Keratinocyte (primary cell): Measurements from ENCODE around the gene FBRSL1. TPM values are rescaled to one million over a fixed set of nuclear protein-coding genes. Genes with fewer than 3 reads are reported as not detected.

Experiments
- DNase-seq: peaks from one replicate; pipeline ENCODE4 v3.0.0-alpha.2; 2011; ENCODE audit warnings: low read depth, missing footprints, low spot score
- FAIRE-seq: peaks from 2 replicates; lab custom pipeline; 2011; peaks lifted over from hg19 to GRCh38; lab: Jason Lieb, UNC
- H2AFZ ChIP-seq: 2 replicates; pipeline ENCODE4 v1.6.0; 2012; ENCODE audit warnings: low read length, control low read depth, inconsistent platforms; ENCODE audit not compliant: control insufficient read depth
- H3K27ac ChIP-seq: 2 replicates; pipeline ENCODE4 v1.5.1; 2011; ENCODE audit warnings: low read length; ENCODE audit not compliant: control insufficient read depth, insufficient read depth
- H3K27me3 ChIP-seq: 3 replicates; pipeline ENCODE4 v1.6.0; 2011; ENCODE audit warnings: low read length; ENCODE audit not compliant: control insufficient read depth, insufficient read depth; ENCODE audit errors: extremely low read depth
- H3K36me3 ChIP-seq, 2 experiments: 2 replicates in 1 of 2; 3 replicates in 1 of 2; pipeline ENCODE4 v1.5.1; 2011; ENCODE audit warnings: low read length in 2 of 2, mild to moderate bottlenecking in 1 of 2; ENCODE audit not compliant: control insufficient read depth in 2 of 2, insufficient read depth in 2 of 2; ENCODE audit errors: extremely low read depth in 1 of 2
- H3K4me1 ChIP-seq: 3 replicates; pipeline ENCODE4 v1.5.1; 2011; ENCODE audit warnings: low read length; ENCODE audit not compliant: control insufficient read depth, insufficient read depth; ENCODE audit errors: extremely low read depth
- H3K4me2 ChIP-seq: 3 replicates; pipeline ENCODE4 v1.6.0; 2011; ENCODE audit warnings: low read depth, low read length; ENCODE audit not compliant: control insufficient read depth, insufficient read depth; ENCODE audit errors: extremely low read depth
- H3K4me3 ChIP-seq, 3 experiments: fragments of 200-600 bp in 1 of 3; sonication (generic) in 1 of 3; 2 replicates in 2 of 3; 3 replicates in 1 of 3; pipeline ENCODE4 v1.5.1; 2011 to 2016; ENCODE audit warnings: low read length in 3 of 3, mild to moderate bottlenecking in 3 of 3, control low read depth in 2 of 3, inconsistent platforms in 1 of 3, low read depth in 1 of 3, mixed read lengths in 1 of 3, mixed run types in 1 of 3, moderate library complexity in 1 of 3; ENCODE audit not compliant: control insufficient read depth in 2 of 3, insufficient read depth in 2 of 3; ENCODE audit errors: extremely low read depth in 1 of 3
- H3K79me2 ChIP-seq: 2 replicates; pipeline ENCODE4 v1.6.0; 2012; ENCODE audit warnings: low read length; ENCODE audit not compliant: control insufficient read depth, insufficient read depth
- H3K9ac ChIP-seq: 3 replicates; pipeline ENCODE4 v1.6.0; 2011; ENCODE audit warnings: low read length; ENCODE audit not compliant: control insufficient read depth, insufficient read depth; ENCODE audit errors: extremely low read depth
- H3K9me1 ChIP-seq: 3 replicates; pipeline ENCODE4 v1.6.0; 2011; ENCODE audit warnings: low read length; ENCODE audit not compliant: control insufficient read depth, insufficient read depth; ENCODE audit errors: extremely low read depth
- H3K9me3 ChIP-seq: 2 replicates; pipeline ENCODE4 v1.5.1; 2012; ENCODE audit warnings: low read depth, low read length; ENCODE audit not compliant: control insufficient read depth
- H4K20me1 ChIP-seq: 3 replicates; pipeline ENCODE4 v1.6.0; 2011; ENCODE audit warnings: low read length; ENCODE audit not compliant: control insufficient read depth, insufficient read depth; ENCODE audit errors: extremely low read depth
- EZH2 ChIP-seq: IDR thresholded peaks from one replicate; pipeline ENCODE4 v1.6.1; 2012; ENCODE audit warnings: inconsistent platforms, mild to moderate bottlenecking, low read length, moderate library complexity
- dilution Hi-C: fragments of 300-500 bp; cut with MboI; formaldehyde crosslinking; loops from one replicate; pipeline ENCODE4 v1.7.0; 2020; ENCODE audit warnings: low sequenced_read_pairs; ENCODE audit not compliant: extremely low pct_ligation_motif_present
- polyA plus RNA-seq, 5 experiments: library from polyadenylated mRNA; depleted of rRNA in 3 of 5; stranded (reverse) in 3 of 5; stranded (forward) in 1 of 5; unstranded in 1 of 5; fragments of >200 nt; gene quantifications; 1 replicate in 1 of 5; 2 replicates in 3 of 5; 3 replicates in 1 of 5; pipeline versions ENCODE4 v1.2.1 to v1.2.3, GENCODE V29; 2011 to 2012; ENCODE audit warnings: missing spikeins in 2 of 5, low read depth in 1 of 5, low replicate concordance in 1 of 5
- TF ChIP-seq, protein P1 (sequence below), 3 experiments: IDR thresholded peaks in 1 of 3; conservative IDR thresholded peaks in 1 of 3; optimal IDR thresholded peaks in 1 of 3; 2 replicates in 2 of 3; 3 replicates in 1 of 3; pipeline versions ENCODE3 to v1.5.1; 2011; ENCODE audit warnings: low read length in 3 of 3, mild to moderate bottlenecking in 3 of 3, moderate library complexity in 2 of 3, control low read depth in 1 of 3, inconsistent platforms in 1 of 3; ENCODE audit not compliant: insufficient read depth in 2 of 3; ENCODE audit errors: extremely low read depth in 1 of 3

Gene FBRSL1
- polyA plus RNA-seq, 1 donor (not counting 4 experiments of a cell fraction or from before 2014, with no cell fraction given) = 0.89 TPM

DNA sequence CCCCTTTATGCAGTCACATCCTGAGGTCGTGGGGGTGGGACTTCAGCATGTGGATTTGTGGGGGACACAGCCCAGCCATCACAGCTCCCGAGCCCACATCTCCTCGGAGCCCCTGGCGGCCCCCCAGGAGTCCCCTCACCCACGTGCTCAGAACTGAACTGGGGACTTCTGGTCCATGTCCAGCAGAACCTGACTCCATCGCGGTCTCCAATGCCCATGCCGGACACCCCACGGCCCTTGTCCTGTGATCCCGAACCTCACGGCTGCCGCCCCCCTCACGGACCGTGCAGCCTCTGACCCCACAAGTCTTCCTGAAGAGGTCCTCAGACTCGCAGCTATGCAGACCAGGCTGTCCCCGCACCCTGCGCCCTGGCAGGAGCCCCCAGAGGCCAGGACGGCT lies 13.5 kb upstream of the FBRSL1 start:
- Histone ChIP-seq H3K4me2 (no peak overlapping the region), H3K4me1 (no peaks in the 10 kb centered on the region), H3K36me3 (no peaks in the 10 kb centered on the region), H4K20me1 (no peaks in the 10 kb centered on the region), H3K9me1 (no peaks in the 10 kb centered on the region), H3K4me3 (no peak overlapping the region), H3K27me3 (peaks cover 8% of the 10 kb centered on the region), H3K79me2 (no peaks in the 10 kb centered on the region), H3K9ac (no peak overlapping the region), H3K27ac (no peak overlapping the region), H2AFZ (no peak overlapping the region), H3K9me3 (peaks cover 3% of the 10 kb centered on the region)
- DNase-seq (no peak), FAIRE-seq (no peak)
- TF ChIP-seq EZH2 = no peak
- TF ChIP-seq, protein P1, sequence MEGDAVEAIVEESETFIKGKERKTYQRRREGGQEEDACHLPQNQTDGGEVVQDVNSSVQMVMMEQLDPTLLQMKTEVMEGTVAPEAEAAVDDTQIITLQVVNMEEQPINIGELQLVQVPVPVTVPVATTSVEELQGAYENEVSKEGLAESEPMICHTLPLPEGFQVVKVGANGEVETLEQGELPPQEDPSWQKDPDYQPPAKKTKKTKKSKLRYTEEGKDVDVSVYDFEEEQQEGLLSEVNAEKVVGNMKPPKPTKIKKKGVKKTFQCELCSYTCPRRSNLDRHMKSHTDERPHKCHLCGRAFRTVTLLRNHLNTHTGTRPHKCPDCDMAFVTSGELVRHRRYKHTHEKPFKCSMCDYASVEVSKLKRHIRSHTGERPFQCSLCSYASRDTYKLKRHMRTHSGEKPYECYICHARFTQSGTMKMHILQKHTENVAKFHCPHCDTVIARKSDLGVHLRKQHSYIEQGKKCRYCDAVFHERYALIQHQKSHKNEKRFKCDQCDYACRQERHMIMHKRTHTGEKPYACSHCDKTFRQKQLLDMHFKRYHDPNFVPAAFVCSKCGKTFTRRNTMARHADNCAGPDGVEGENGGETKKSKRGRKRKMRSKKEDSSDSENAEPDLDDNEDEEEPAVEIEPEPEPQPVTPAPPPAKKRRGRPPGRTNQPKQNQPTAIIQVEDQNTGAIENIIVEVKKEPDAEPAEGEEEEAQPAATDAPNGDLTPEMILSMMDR (optimal IDR thresholded peaks at IDR 0.05 in 1 of 3, IDR thresholded peaks at IDR 0.05 in 1 of 3, conservative IDR thresholded peaks at IDR 0.05 in 1 of 3; ENCODE audit: extremely low read depth in 1 of 3, insufficient read depth in 2 of 3, low read length in 3 of 3) = no peak
- dilution Hi-C loops = no loop called here

- dilution Hi-C loops = no loop called here
- no peak for DNase-seq
- Histone ChIP-seq H2AFZ (no peak overlapping the region), H3K9ac (no peak overlapping the region), H3K9me3 (peaks cover 3% of the 10 kb centered on the region), H3K27ac (no peak overlapping the region), H4K20me1 (no peaks in the 10 kb centered on the region), H3K36me3 (no peaks in the 10 kb centered on the region), H3K27me3 (peaks cover 15% of the 10 kb centered on the region), H3K9me1 (no peaks in the 10 kb centered on the region), H3K4me1 (no peaks in the 10 kb centered on the region), H3K4me2 (no peak overlapping the region), H3K4me3 (no peak overlapping the region), H3K79me2 (no peaks in the 10 kb centered on the region)
- TF ChIP-seq, protein P1 (optimal IDR thresholded peaks at IDR 0.05 in 1 of 3, IDR thresholded peaks at IDR 0.05 in 1 of 3, conservative IDR thresholded peaks at IDR 0.05 in 1 of 3; ENCODE audit: extremely low read depth in 1 of 3, insufficient read depth in 2 of 3, low read length in 3 of 3) = no peak
- TF ChIP-seq EZH2 = no peak
- FAIRE-seq = no peak
Observed at GRCh38 chr12:132477017-132477702, 12.8 kb upstream of the FBRSL1 start.
